ENCODE results near the gene AGK.
"Not testable (repeated sequence)": the region's sequence is repeated elsewhere in the genome, so short reads cannot be mapped to it uniquely, and the experiment has no call there.

AGK gene

DNA sequence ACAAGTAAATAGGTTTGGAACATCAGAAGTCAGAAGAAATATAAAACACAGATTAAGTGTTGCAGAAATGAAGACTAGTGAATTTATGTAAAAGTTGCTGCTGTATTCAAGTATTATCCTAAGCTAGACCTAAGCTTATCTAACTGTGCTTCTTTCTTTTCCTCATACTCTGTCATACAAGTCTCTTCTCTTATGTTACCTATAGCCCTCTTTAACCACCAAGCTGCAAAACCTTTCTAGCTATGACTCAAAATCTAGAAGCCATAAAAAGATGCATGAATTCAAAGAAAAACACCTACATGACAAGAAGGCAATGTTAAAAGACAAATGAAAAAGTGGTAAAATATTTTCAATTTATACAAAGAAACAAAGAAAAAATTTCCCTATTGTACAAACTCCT lies 127.8 kb downstream of the AGK start:
- no peak for DNase-seq (ENCODE audit: low read depth)

DNA sequence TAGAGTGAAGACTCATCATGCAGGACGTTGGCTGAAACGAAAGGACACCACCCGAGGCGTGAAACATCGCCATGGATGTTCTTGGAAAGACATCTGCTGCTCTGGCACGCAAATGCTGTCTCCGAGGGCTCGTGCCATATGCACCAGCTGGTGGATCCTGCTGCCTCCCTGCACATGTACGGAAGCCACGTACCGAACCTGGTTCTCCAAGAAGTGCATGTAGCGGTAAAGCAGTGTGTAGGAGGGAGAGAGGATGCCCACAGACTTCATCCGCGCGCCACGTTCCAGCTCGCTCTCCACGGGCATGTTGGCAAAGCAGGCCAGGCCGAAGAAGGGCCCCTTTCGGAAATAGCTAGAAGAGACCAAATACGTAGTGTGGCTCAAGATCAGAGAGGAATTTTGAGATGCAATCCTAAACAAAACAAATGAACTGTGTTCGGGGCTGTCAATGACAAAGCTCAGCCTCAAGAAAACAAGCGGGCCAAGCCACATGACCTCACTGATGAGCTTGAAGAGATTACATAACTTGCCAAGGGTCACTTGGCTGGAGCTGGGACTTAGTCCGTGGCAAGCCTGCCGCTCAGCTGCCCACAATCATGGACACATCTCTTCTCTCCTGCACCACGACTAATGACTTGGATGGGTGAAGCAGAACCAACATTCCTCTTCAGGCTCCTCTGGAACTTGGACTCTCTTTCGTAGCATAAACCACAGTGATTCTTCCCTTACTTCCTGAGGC lies 134.2 kb downstream of the AGK start:
- no peak for DNase-seq (ENCODE audit: low read depth)

DNA sequence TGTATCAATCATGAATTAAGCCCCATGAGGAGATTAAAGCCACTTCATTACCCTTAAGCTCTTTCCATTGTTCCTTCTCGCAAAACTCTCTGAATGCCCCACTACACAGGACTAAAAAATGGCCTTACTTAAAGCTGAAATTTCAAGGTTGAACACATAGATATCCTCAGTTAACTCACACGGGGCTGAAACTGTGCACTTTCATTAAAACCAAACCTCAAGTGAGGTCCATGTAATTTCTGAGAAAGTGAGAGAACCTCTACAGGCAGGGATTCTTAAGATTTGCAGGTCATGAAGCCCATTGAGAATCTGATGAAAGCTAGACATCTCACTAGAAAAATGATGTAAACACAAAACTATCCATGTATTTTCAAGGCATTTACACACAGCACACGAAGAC lies 134.9 kb downstream of the AGK start:
- no peak for DNase-seq (ENCODE audit: low read depth)

DNA sequence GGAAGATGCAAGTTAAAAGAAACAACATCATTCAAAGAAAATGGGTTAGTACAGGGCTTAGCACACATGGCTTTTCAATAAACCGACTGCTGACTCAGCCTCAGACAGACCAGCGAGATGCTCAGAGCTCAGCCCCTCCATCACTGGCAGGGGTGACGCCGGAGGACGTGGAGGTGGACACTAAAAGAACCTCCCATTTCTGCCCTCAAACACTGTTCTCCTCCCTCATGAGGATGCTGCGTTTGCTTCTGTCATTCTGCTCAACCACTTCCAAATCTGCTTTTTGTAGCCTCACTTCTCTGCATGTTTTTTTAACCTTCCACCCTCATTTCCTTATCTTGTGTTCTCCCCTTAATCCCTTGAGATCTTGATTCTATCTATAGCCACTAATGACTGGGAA lies 135.5 kb downstream of the AGK start:
- DNase-seq (ENCODE audit: low read depth), result no peak

DNA sequence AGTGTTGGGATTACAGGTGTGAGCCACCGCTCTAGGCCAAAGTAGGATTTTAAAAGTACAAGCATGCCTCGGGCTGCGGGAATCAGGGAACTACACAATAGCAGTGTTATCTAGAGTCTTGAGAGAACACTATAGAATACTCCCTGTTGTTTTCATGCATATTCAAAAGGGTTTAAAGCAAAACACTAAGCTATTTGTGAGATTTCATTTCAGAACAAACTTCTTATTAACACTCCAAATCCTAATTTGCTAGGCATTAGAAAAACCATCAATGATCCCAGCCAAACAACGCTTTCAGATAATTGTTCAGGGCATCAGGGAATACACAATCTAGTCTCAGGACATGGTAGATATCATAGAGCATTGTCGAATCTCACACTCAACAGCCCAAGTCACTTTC lies 136.8 kb downstream of the AGK start:
- no peak for DNase-seq (ENCODE audit: low read depth)

DNA sequence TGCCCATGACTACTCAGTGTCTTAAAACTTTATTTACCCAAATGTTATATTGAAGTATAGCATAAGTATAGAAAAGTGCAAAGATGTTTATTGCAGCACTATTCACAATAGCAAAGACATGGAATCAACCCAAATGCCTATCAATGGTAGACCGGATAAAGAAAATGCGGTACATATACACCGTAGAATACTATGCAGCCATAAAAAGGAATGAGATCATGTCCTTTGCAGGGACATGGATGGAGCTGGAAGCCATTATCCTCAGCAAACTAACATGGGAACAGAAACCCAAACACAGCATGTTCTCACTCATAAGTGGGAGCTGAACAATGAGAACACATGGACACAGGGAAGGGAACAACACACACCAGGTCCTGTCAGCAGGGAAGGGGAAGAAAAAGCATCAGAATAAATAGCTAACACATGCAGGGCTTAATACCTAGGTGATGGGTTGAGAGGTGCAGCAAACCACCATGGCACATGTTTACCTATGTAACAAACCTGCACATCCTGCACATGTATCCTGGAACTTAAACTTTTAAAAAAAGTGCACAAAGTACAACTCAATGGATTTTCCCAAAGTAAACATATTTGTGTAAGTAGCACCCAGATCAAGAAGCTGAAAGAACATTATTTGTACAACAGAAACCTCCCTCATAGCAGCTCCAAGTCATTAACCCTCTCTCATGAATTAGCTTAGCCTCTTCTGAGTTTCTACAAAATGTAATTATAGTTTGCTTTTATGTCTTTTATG lies 138.0 kb downstream of the AGK start:
- DNase-seq (ENCODE audit: low read depth), result not testable (repeated sequence)

DNA sequence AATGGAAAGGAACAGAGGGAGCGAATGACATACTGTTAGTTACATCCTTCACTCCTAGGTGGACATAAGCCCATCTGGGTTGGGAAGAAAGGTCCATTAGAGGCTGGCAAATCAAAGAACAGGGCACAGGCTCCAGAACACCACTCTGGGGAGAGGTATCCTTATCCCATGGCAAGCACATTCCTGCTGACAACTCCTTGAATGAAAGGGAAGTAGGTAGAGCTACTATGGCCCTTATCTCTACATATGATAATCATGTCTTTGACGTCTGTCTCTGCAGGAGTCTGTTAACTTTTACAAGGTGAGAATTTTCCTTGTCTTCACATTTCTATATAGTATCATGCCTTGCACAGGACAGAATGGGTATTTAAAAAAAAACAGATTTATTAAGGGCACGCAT lies 140.3 kb downstream of the AGK start:
- DNase-seq (ENCODE audit: low read depth), result no peak

DNA sequence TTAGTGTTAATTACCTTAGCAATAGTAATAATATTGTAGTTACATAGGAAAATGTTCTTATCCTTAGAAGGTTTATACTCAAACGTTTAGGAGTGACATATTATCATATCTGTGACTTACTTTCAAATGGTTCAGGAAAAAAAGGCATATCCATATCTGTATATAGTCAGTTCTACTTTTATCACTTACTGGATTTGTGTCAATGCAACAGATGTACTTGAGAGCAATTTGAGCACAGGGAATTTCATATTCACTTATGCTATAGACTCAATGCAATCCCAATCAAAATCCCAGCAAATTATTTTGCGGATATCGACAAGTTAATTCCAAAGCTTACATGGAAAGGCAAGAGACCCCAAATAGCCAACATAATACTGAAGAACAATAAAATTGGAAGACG lies 140.8 kb downstream of the AGK start:
- DNase-seq (ENCODE audit: low read depth), result no peak

DNA sequence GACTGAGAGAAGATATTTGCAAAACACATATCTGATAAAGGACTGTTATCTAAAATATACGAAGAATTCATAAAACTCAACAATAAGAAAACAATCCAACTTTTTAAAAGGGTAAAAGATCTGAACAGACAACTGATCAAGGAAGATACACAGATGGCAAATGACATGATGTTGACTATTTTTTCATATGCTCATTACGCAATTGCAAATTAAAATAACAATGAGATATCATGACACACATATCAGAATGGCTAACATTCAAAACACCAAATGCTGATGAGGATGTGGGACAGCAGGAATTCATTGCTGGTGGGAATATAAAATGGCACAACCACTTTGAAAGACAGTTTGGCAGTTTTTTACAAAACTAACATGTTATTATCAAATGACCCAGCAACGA lies 141.9 kb downstream of the AGK start:
- no peak for DNase-seq (ENCODE audit: low read depth)

DNA sequence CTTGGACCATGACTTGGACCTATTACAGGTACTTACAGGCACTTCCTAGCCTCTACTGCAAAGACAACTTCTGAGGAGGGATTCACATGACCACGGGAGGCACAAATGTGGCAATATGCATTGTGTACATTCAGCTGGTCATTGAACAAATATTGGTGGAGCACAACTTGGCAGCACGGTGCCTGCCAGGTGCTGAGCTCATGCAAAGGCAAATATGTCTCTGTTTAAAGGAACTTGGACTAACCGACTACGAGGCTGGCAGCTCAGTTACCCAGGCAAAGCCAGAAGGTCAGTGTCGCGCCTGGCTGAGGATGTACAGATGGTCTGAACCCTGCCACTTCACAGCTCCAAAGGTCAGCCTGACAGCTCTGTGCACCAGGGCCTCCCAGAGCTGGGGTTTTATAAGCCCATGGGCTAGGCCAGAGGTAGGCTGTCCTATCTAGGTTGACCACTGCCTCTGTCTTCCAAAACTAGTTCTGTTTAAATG lies 144.6 kb downstream of the AGK start:
- DNase-seq (ENCODE audit: low read depth), result no peak

DNA sequence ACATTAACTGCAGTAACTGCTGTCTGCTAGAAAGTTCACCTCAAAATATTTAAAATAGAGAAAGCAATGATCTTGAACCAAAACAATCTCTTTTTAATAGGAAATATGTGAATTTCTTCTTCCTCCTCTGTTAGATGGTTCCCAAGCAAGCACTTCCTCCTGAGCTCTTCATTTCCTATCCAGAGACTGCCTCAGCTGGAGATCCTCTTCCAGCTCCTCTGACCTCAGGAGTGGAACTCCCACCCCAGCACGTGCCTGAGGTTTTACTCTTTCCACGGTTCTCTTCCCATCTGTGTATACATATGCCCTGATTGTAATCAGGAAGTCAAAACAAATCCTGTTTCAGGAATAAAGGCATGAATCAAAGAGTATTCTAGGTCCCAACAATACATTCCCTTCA lies 145.1 kb downstream of the AGK start:
- DNase-seq (ENCODE audit: low read depth), result no peak

DNA sequence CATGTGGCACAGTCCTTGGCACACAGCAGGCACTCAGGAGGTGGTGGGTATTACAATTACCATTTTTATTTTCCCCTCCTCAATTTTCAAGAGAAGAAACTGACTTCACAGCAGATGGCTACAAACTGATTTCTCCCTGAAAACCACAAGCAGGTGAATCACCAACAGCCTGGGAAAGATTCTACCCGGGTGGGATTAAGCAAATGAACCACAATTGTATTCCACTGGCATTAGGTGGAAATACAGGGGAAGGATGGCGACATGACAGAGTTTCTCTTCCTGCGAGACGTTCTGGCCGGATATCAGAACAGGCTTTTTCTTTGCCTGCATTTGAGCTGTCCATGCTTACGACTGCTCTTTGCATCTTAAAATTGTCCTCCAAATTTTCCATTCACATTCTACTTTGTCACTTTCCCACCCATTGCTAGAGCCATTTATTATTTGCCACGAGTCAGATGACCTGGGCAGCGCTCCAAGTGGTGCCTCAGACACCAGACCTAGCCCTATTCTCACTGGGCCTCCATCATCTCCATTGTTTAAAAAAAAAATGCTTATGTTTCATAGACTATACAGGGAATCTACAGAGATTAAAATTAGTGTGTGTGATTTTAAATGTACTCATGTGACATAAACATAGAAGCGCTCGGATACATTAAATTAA lies 146.1 kb downstream of the AGK start:
- peak; percentile 65 for DNase-seq (ENCODE audit: low read depth)

DNA sequence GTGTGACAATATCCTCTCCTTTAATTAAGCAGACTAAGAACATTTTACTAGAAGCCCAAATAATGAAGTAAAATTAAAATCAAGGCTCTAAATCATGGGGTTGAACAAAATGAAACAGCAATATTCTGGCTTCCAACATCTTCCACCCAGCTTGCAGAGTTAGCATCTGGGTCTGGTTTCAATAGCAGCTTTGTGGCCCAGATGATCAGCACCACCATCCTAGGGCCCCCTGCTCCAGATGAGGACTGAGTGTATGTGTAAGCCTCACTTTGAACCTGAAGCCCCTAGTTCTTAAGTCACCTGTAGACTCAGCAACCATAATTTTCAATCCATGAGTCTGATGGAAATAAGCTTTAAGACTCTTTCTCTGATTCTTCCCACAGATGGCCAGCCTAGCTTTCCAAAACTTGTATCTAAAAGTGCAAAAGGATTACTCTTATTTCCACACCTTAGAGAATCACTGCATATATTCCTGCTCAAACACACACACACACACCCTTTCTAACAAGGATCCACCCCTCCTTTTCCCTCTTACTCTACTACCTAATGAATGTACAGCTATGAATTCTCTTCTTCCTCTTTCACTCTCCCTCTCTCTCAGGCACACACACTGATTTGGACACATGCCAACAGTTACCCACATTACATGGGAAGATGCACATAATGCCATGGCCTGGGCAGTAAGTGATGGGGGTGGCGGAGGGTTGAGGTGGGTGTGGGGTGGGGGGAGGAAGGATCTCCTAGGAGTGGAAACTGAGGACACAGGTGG lies 147.2 kb downstream of the AGK start:
- no peak for DNase-seq (ENCODE audit: low read depth)

DNA sequence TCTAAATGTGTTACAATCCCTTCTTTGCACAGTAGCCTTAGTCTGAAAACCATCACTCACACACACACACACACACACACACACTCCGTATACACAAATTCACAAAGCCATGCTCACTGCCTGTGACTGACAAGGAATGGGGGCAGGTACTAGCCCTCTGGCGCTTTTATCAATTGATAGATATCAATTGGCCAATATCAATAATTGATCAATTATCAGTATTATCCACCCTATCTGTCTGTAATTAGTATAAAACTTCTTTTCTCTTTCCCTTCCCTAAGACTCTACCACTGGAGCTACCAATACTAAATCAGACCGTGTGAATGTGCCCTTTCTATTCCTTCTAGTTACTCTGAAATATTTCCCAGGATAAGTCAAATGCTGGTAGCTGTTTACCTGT lies 148.7 kb downstream of the AGK start:
- no peak for DNase-seq (ENCODE audit: low read depth)

DNA sequence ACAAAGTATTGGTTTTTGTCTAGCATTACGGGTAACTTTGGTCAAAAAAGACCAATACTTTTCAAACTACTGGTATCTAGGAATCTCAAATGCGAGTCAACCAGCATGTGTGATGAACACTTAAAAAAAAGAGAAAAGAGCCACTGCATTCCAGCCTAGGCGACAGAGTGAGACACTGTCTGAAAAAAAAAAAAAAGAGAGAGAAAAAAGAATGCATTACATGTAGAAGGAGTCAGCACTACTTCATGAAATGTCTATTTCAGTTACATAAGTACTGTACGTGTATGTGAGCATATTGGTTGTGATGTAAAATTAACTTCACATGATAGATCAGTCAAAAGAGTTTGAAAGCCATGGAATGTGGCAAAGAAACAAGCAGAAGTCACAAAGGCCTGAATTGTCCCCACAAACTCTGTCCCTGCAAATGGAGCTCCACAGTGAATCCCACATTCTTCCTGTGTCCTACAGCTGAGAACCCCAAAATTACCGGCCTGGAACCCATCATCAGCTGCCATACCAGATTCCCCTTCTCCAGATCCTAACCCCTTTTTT lies 149.2 kb downstream of the AGK start:
- no peak for DNase-seq (ENCODE audit: low read depth)

DNA sequence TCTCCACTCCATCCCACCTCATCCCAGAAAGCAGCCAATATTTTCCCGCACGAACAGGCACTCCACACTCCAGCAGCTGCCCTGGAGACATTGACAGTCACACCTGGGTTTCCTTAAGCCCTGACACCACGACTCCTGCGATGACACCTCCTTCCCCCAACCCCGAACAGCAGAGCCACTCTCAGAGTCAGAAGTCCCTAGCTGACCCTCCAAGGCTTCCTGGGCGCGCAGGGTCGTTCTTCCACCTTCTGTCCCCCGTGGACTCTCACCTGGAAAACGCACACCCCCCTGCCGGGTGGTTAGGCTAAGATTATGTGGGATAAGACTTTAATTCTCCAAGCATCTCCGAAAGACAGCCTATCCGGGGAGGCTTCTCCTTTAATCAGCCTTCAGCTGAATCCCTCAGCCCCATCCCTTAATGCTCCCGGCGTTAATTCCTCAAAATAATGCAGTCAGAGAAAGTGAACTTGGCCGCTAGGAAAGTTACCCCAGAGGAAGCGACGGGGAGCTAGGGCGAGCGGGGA lies 149.7 kb downstream of the AGK start:
- no peak for DNase-seq (ENCODE audit: low read depth)

DNA sequence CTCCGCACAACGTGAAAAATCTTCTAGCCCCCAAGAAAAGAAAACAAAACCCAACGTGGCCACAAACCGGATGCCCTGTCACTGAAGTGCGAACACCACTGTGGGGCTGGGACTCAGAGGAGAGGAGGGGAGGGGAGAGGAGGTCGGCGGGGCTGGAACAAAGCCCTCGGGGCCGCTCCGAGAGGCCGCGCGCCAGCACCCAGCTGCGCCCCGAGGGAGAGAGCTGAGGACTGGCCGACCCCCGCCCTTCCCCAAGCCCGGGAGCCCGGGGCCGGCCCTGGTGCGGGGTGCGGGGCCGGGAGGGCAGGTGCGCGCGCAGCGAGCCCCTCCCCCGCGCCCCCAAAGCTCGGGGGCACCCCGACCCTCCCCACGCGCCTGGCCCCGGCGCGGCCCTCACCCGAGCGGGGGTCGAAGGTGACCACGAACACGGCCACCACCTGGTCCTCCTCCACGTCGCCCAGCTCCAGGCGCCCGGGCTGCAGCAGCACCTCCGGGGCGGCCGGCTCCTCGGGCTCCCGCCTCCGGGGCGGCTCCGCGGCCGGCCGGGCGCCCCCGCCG lies 150.4 kb downstream of the AGK start:
- no peak for DNase-seq (ENCODE audit: low read depth)

DNA sequence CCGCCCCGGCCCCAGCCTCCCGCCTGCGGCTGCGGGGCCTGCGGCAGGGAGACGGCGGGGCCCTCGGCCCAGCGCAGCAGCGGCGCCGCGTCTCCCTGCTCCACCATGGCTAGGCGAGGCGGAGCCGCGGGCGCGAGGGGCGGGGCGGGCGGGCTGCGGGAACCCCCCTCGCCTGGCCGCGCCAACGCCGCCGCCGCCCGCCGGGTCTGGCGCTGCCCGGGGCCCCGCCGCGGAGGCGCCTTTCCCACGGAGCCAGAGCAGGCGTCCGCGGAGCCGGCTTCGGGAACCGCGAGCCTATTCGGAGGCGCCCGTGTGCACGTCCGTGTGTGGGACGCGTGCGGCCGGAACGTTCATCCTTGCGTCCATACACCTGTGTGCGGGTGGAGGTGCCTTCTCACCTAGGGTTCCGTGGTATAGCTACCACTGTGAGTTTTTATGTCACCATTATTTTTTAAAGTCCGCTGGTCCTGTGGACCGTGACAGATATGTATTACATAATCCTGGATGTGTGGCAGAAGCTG lies 150.9 kb downstream of the AGK start, which contains the start of gene DENND11:
Gene DENND11, minus strand, starts transcription at position 120 of the 521 bp plus-strand sequence. Its CDS starts 13 bp downstream, at position 107.
- no peak for DNase-seq (ENCODE audit: low read depth)

DNA sequence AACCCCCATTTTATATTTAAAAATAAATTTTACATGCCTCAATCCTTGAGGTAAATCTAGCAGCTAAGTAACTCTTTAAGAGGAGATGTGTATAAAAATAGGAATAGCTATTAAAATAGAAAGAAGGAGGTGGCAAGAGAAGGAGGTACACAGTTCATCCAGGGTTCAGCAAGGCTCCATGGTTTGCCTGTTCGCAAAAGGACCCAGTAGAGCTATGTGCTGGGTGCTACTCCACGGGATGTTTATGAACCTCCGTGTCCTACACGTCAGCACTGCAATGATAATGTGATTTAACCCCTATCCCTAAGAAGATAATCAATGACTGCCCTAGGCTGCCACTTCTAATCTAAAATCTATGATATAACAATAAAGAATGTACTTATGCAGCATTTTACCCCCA lies 151.7 kb downstream of the AGK start:
- no peak for DNase-seq (ENCODE audit: low read depth)

DNA sequence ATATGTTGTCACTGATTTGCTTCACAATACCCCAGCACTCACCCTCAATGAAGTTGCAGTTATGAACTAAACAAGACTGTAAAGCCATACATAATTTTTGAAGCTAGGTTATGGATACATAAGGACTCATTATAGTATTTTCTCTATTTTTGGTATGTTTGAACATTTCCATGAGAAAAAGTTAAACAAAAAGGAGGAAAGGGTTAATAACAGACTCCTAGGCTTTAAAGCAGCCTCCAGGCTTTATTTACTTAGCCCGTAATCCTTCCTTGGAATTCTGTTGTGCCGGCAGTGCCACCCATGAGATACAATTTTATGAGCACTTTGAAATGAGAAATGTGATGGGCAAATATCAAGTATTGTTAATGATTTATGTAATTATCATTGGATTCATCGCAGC lies 152.9 kb downstream of the AGK start:
- no peak for DNase-seq (ENCODE audit: low read depth)

DNA sequence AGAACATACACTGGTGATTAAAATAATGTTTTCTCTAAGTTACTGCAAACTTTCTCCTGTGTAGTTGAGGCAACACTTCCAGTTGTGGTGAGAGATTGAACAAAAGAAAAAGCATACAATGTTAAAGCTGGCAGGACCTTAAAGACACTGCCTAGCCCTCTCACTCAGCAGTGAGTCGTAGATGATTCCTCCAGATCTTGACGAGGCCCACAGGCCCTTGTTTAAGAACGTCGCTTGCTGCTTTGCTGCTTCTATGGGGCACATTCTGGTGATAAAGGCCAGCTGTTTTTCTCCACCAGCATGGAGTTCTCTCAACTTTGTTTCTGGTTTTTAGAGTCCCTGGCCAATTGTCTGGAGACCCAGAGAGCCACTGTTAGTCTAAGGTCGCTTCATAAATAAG lies 153.5 kb downstream of the AGK start:
- DNase-seq (ENCODE audit: low read depth), result no peak

Data from non-pigmented ciliary epithelial cell (primary cell).